Progenitor cell of endocrine pancreas (in vitro differentiated cells): ENCODE measurements around the gene FGF8. TPM values are rescaled to one million over a fixed set of nuclear protein-coding genes. Genes with fewer than 3 reads are reported as not detected.

Experiments used
- DNase-seq: peaks from one replicate; pipeline ENCODE4 v3.0.0; 2021; ENCODE audit warnings: low spot score; ENCODE audit not compliant: unreplicated experiment
- H3K27ac Mint-ChIP-seq: 2 replicates; pipeline ENCODE4 v1.8.0; 2021; ENCODE audit warnings: mild to moderate bottlenecking, moderate library complexity, mixed read lengths
- H3K27me3 Mint-ChIP-seq: 2 replicates; pipeline ENCODE4 v1.8.0; 2021; ENCODE audit warnings: mixed read lengths
- H3K36me3 Mint-ChIP-seq: 2 replicates; pipeline ENCODE4 v1.8.0; 2022; ENCODE audit warnings: mixed read lengths; ENCODE audit not compliant: insufficient read depth
- H3K4me1 Mint-ChIP-seq: 2 replicates; pipeline ENCODE4 v1.8.0; 2021; ENCODE audit warnings: low read depth, mixed read lengths
- H3K4me3 Mint-ChIP-seq: 2 replicates; pipeline ENCODE4 v1.8.0; 2021; ENCODE audit warnings: low read depth, mild to moderate bottlenecking, moderate library complexity, mixed read lengths
- H3K9me3 Mint-ChIP-seq: 2 replicates; pipeline ENCODE4 v1.8.0; 2021; ENCODE audit warnings: low read depth, mixed read lengths
- total RNA-seq: library from RNA; stranded (reverse); gene quantifications from 2 replicates; pipeline ENCODE4 v1.2.1, GENCODE V29; 2021
- TF ChIP-seq, protein P1 (sequence below): fragments of 200-600 bp; sonication (generic); IDR thresholded peaks from one replicate; pipeline ENCODE4 v1.5.0; 2021; ENCODE audit warnings: antibody characterized with exemption, mild to moderate bottlenecking; ENCODE audit not compliant: unreplicated experiment

FGF8 gene
- total RNA-seq, 1 donor from 2014 or later, result 0.69 TPM

GRCh38 chr10:101774589-101775272 lies 1.2 kb downstream of the FGF8 start:
- Mint-ChIP-seq H3K27ac (no peak overlapping the region), H3K4me3 (peak overlapping the region; percentile 50), H3K27me3 (peaks cover 69% of the 10 kb centered on the region), H3K9me3 (no peaks in the 10 kb centered on the region), H3K4me1 (peaks cover 8% of the 10 kb centered on the region), H3K36me3 (no peaks in the 10 kb centered on the region)
- TF ChIP-seq, protein P1, sequence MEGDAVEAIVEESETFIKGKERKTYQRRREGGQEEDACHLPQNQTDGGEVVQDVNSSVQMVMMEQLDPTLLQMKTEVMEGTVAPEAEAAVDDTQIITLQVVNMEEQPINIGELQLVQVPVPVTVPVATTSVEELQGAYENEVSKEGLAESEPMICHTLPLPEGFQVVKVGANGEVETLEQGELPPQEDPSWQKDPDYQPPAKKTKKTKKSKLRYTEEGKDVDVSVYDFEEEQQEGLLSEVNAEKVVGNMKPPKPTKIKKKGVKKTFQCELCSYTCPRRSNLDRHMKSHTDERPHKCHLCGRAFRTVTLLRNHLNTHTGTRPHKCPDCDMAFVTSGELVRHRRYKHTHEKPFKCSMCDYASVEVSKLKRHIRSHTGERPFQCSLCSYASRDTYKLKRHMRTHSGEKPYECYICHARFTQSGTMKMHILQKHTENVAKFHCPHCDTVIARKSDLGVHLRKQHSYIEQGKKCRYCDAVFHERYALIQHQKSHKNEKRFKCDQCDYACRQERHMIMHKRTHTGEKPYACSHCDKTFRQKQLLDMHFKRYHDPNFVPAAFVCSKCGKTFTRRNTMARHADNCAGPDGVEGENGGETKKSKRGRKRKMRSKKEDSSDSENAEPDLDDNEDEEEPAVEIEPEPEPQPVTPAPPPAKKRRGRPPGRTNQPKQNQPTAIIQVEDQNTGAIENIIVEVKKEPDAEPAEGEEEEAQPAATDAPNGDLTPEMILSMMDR, result no peak
- no peak for DNase-seq

DNA sequence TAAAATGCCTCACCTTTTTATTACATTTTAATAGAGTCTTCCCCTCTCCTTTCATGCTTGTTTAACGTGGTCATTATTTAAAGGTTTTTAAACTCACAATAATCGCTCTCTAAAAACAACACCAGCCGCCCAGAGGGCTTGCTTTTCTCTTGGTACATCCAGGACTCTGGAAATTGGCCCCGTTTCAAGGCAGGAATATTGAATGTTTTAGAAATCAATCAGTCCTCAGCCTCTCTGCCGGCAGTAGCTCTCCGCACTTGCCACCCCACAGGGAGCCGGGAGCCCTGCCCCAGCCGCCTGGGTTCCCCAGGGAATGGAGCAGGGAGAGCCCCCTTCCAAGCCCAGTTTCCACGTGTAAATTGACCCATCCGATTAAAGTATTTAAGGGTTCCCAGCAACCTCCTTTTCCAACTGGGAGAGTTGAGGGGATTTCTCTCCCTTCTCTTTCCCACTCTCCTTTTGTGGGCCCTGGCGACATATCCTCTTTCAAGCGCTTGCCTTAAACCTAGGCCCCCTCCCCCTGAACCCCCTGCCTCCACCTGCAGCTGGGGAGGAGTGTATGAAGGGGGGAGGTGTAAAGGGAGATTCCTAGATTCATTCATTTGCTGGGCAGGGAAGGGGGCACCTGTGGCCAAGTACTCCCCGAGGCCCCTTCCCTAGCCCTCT lies 1.9 kb downstream of the FGF8 start:
- Mint-ChIP-seq H3K4me3 (no peak overlapping the region), H3K36me3 (no peaks in the 10 kb centered on the region), H3K4me1 (peaks cover 8% of the 10 kb centered on the region), H3K27me3 (peaks cover 73% of the 10 kb centered on the region), H3K9me3 (no peaks in the 10 kb centered on the region), H3K27ac (no peak overlapping the region)
- TF ChIP-seq, protein P1, result no peak
- no peak for DNase-seq

GRCh38 chr10:101772895-101773761 lies 2.8 kb downstream of the FGF8 start:
- TF ChIP-seq, protein P1, result no peak
- H3K36me3 Mint-ChIP-seq, result no peaks in the 10 kb centered on the region
- H3K4me3 Mint-ChIP-seq, result no peak overlapping the region
- DNase-seq, result no peak
- H3K27ac Mint-ChIP-seq, result no peak overlapping the region
- peaks cover 76% of the 10 kb centered on the region for H3K27me3 Mint-ChIP-seq
- no peaks in the 10 kb centered on the region for H3K9me3 Mint-ChIP-seq
- peaks cover 5% of the 10 kb centered on the region for H3K4me1 Mint-ChIP-seq

DNA sequence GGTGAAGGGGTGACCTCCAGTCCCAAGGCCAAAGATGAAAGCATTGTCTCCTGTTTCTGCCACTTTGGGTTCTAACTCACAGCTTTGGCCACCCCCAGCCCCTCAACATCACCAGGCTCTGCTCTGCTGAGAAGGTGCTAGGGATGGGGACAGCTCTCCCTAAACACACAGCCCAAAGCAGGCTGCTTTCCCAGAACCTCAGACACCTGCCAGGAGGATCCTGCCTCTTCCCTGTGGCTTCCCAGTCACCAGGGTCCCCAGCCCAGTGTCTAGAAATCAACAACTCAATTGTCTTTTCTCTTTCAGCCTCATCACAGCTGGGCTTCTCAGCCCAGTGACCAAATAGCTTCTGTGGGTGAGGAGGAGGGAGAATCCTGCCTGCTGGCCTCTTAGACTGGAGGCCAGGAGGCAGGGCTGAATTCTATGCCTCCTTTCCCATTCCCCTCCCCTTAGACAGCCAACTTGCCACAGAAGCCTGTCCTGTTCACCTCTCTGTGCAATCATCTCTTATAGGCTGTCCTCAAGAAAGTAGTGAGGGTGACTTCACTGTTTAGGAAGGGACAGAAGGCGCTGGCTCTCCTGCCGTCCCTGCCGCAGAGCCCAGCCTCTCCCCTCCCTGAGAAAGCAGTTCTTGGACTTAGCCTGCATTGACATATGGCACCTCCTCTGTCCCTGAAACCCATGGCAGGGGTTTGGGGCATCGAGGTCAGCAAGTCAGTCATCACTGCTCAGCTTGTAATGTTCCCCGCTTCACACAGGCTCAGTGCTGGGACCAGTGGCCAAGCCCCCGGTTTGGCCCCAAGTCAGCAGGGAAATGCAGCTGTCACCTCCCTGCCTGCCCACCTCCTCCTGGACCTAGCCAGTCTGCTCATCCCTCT lies 3.7 kb downstream of the FGF8 start:
- H3K4me1 Mint-ChIP-seq, result peaks cover 4% of the 10 kb centered on the region
- H3K9me3 Mint-ChIP-seq, result no peaks in the 10 kb centered on the region
- H3K27me3 Mint-ChIP-seq, result peaks cover 73% of the 10 kb centered on the region
- H3K4me3 Mint-ChIP-seq, result no peak overlapping the region
- no peak overlapping the region for H3K27ac Mint-ChIP-seq
- TF ChIP-seq, protein P1, result no peak
- H3K36me3 Mint-ChIP-seq, result no peaks in the 10 kb centered on the region
- DNase-seq, result no peak
